Stromal cell of bone marrow (primary cell): ENCODE measurements around the gene TMEM51.

Source experiments
- DNase-seq: peaks from one replicate; pipeline ENCODE4 v3.0.0-alpha.2; 2012; ENCODE audit warnings: low read depth

Gene TMEM51

GRCh38 chr1:15218287-15219279, 65.0 kb downstream of the TMEM51 start:
- peak; percentile 11 for DNase-seq

GRCh38 chr1:15219280-15220023, 65.9 kb downstream of the TMEM51 start:
- no peak for DNase-seq

DNA sequence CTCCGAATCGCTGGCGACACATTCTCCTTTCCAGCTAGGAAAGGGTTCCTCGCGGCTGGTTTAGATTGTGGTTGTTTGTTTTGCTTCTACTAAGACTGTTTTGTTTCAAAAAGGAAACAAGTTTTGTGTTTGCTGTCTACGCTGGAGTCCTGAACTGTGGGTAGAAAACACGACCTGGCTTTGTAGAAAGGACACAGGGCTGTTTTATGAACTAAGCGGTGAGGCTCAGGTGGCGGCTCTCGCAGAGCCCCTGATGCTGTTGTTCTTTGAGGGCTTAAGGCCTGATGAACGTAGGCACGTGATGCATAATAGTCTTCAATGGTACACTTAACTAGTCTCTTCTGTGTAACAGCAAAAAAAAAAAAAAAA, 66.5 kb downstream of the TMEM51 start:
- no peak for DNase-seq

DNA sequence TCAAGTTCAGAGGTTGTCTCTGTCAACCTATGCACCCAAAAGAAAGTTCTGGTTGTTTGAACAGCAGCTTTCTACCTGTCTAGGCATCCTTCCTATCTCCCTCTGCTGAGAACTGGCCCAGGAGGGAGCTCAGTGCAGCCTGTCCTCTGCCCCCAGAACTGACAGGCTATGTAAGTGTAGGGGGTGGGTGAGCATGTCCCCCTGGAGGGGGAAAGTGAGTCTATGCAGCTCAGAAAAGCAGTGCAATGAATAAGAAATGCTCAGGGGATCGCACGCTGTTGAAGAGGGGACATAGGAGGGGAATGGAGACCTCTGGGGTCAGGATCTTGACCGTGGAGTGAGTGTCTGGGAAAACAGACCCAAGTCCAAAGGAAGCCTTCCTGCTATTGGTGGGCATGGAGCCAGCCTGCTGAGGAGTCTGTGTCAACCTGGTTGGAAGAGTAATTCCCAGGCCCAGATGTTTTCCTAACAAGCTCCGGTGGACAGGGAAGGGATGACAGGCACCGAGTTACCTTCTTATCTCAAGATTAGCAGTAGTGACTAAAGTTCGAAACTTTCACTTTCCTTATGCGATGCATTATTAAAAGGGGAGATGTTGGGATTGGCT, 67.4 kb downstream of the TMEM51 start:
- DNase-seq: no peak

DNA sequence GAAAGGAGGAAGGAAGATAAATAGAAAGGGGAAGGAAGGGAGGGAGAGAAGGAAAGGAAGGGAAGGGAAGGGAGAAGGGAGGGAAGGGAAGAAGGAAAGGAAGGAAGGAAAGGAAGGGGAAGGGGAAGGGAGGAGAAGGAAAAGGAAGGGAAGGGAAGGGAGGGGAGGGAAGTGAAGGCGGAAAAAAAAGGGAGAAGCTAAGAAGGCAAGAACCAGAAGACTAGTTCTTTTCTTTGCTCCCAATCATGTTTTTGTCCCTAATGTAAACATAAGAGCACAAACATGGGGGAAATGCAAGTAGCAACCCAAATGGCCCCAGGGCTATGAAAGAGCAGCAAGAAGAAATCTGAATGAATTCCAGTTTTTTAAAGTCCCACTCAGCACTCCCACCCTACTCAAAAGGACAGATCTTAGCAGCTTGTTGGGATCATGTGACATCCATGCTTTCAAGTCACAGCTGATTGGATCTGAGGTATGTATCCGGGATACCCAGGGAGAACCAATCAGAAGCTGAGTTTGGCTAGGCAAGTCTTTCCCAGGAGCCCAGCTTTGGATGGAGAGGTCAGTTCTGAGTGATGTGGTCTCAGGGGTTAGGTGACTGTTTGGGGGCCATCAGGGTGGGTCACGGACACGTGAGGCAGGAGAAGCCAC, 69.2 kb downstream of the TMEM51 start:
- no peak for DNase-seq

GRCh38 chr1:15224259-15224869, 70.8 kb downstream of the TMEM51 start:
- DNase-seq: no peak

- no peak for DNase-seq
These were observed 71.4 kb downstream of the TMEM51 start for GRCh38 chr1:15224974-15225373.

GRCh38 chr1:15225461-15225860, 71.9 kb downstream of the TMEM51 start:
- DNase-seq: no peak

GRCh38 chr1:15226388-15227255, 73.1 kb downstream of the TMEM51 start:
- DNase-seq: no peak

- DNase-seq: no peak
These were observed 76.2 kb downstream of the TMEM51 start for GRCh38 chr1:15229707-15230131.

DNA sequence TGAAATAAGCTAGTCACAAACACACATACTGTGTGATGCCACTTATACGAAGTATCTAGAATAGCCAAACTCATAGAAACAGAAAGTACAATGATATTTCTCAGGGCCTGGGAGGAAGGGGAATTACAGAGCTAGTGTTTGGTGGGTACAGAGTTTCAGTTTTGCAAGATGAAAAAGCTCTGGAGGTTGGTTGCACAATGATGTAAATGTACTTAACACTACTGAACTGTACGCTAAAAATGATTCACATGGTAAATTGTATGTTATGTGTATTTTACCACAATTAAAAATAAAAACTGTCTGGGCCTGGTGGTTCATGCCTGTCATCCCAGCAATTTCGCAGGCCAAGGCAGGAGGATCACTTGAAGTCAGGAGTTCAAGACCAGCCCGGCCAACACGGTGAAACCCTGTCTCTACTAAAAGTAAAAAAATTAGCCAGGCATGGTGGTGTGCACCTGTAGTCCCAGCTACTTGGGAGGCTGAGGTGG, 78.2 kb downstream of the TMEM51 start:
- DNase-seq: no peak

DNA sequence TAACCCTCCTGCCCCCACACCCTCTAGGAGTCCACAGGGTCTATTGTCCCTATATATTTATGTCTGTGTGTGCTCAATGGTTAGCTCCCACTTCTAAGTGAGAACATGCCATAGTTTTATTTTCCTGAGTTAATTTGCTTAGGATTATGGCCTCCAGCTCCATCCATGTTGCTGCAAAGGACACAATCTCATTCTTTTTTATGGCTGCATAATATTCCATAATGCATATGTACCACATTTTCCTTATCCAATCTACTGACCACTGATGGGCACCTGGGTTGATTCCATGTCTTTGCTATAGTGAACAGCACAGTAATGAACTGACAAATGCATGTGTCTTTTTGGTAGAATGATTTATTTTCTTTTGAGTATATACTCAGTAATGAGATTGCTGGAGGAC, 80.1 kb downstream of the TMEM51 start:
- no peak for DNase-seq

DNA sequence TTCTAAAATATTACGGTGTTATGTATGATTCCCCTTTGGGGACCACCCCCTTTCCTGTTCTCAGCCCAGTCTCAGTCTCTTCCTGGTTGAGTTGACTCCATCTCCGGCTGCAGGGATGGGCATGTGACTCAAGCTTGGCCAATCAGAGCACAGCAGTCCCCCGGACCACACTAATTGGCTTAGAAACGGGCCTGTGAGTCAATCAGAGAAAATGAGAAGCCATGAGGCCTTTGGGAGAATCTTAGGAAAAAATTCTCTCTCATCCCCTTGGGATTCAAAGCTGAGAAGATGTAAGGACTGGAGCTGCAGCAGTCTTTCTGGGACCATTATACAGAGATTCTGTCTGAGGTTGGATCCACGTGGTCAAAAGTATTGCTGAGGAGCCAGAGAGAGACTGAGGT, 82.8 kb downstream of the TMEM51 start:
- no peak for DNase-seq

GRCh38 chr1:15236746-15237145, 83.2 kb downstream of the TMEM51 start:
- no peak for DNase-seq

DNA sequence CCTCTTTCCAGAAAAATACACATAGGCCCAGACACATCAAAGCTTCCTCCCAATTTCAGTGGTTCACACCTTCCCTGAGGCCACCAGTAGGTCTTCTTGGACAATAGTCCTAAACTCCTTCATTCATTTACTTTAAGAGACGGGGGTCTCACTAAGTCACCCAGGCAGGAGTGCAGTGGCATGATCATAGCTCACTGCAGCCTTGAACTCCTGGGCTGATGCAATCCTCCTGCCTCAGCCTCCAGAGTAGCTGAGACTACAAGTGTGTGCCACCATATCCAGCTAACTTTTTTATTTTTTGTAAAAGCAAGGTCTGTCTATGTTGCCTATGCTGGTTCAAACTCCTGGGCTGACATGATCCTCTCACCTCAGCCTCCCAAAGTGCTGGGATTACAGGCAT, 85.2 kb downstream of the TMEM51 start:
- no peak for DNase-seq

DNA sequence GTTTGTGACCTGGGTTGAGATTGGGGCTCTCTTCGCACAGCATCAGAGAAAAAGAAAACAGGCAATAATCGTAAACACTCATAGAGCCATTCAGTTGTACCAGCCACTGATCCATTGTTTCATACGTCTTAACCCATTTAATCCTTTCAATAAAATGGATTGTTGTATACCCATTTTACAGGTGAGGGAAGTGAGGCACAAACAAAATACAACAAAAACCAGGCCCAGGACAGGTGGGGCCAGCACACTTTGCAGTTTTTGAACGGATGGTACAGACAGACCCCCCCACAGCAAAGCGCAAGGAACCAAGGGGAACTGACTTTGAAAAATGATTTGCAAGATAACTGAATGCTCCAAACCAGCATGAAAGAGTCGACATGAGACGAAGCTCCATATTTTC, 89.2 kb downstream of the TMEM51 start:
- DNase-seq: no peak

DNA sequence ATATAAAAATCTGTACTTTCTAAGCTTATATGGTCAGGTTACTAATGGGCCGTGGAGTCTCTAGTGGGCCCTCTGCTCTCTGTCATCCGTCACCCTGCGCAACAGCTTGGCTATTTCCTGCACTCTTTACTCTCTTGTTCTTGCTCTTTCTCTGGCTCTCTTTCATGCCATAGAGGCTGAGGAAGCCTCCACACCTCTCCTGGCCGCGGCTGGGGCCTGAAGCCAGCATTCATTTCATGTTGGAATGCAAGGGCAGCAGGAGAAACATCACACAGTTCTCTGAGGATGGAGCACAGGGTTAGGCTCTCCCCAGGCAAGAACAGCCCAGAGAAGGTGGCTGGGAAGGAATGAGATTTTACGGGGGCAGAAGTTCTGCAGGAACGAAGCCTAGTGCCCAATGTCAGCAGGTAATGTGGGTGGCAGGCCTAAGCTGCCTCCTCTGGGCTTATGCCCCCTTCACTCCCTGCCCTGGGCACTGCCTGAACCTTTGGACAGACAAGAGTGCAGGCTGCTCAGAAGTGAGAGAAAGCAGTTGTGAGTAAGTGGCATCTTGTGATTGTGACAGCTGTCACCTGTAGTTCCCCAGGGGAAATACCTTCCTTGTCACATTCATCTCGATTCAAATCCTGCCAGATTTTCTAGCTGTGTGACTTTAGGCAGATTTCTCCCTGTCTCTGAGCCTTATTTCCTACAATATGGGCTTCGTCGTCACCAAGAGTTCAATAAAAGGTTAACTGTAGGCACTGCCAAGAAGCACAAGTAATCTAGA, 89.9 kb downstream of the TMEM51 start:
- DNase-seq: no peak

DNA sequence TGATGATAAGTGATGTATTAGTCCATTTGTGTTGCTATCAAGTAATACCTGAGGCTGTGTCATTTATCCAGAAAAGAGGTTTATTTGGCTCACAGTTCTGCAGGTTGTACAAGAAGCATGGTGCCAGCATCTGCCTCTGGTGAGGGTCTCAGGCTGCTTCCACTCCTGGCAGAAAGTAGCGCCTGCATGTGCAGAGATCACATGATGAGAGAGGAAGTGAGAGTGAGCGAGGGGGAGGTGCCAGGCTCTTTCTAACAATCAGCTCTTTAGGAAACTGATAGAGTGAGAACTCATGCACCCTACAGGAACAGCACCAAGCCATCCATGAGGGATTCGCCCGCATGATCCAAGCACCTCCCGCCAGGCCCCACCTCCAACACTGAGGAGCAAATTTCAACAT, 91.3 kb downstream of the TMEM51 start:
- no peak for DNase-seq

- no peak for DNase-seq
These were observed 92.2 kb downstream of the TMEM51 start for GRCh38 chr1:15245593-15246360.
